Dedifferentiated amniotic fluid mesenchymal stem cell (primary cell): ENCODE measurements around the gene ERBB4.
"Not testable (repeated sequence)": the region's sequence is repeated elsewhere in the genome, so short reads cannot be mapped to it uniquely, and the experiment has no call there.

Source experiments
- DNase-seq: peaks from one replicate; pipeline ENCODE4 v3.0.0-alpha.2; 2016; ENCODE audit errors: extremely low spot score

The ERBB4 gene

GRCh38 chr2:212528106-212528856, 10.3 kb downstream of the ERBB4 start:
- no peak for DNase-seq

GRCh38 chr2:212526059-212526458, 12.5 kb downstream of the ERBB4 start:
- no peak for DNase-seq

- DNase-seq: no peak
These were observed 14.8 kb downstream of the ERBB4 start for GRCh38 chr2:212523756-212524155.

- DNase-seq: no peak
These were observed 18.3 kb downstream of the ERBB4 start for GRCh38 chr2:212520340-212520739.

GRCh38 chr2:212517693-212518092, 20.9 kb downstream of the ERBB4 start:
- no peak for DNase-seq

GRCh38 chr2:212505586-212505985, 33.0 kb downstream of the ERBB4 start:
- no peak for DNase-seq

- no peak for DNase-seq
These were observed 43.6 kb downstream of the ERBB4 start for GRCh38 chr2:212495046-212495445.

- DNase-seq: no peak
These were observed 44.1 kb downstream of the ERBB4 start for GRCh38 chr2:212494418-212495020.

GRCh38 chr2:212489719-212490346, 48.8 kb downstream of the ERBB4 start:
- no peak for DNase-seq

GRCh38 chr2:212488611-212489010, 50.0 kb downstream of the ERBB4 start:
- no peak for DNase-seq

- DNase-seq: no peak
These were observed 54.0 kb downstream of the ERBB4 start for GRCh38 chr2:212484563-212485080.

GRCh38 chr2:212480447-212480846, 58.2 kb downstream of the ERBB4 start:
- DNase-seq: no peak

- DNase-seq: no peak
These were observed 61.0 kb downstream of the ERBB4 start for GRCh38 chr2:212477571-212477970.

- DNase-seq: no peak
These were observed 65.4 kb downstream of the ERBB4 start for GRCh38 chr2:212473211-212473610.

- not testable (repeated sequence) for DNase-seq
These were observed 71.1 kb downstream of the ERBB4 start for GRCh38 chr2:212467551-212467950.

GRCh38 chr2:212465456-212465855, 73.1 kb downstream of the ERBB4 start:
- no peak for DNase-seq

GRCh38 chr2:212461708-212462107, 76.9 kb downstream of the ERBB4 start:
- not testable (repeated sequence) for DNase-seq

GRCh38 chr2:212454149-212454548, 84.5 kb downstream of the ERBB4 start:
- DNase-seq: no peak

GRCh38 chr2:212451786-212452231, 86.8 kb downstream of the ERBB4 start:
- DNase-seq: peak; percentile 65

- DNase-seq: no peak
These were observed 89.9 kb downstream of the ERBB4 start for GRCh38 chr2:212448698-212449097.

- no peak for DNase-seq
These were observed 96.8 kb downstream of the ERBB4 start for GRCh38 chr2:212441821-212442220.

GRCh38 chr2:212441141-212441540, 97.5 kb downstream of the ERBB4 start:
- no peak for DNase-seq
